HG03378 (cell line): ENCODE results near the gene KCNK15.

Experiments used
- ATAC-seq: cut with Tn5 transposase; IDR thresholded peaks from one replicate; pipeline ENCODE4 v1.9.1; 2021; ENCODE audit warnings: mild to moderate bottlenecking, moderate library complexity; ENCODE audit not compliant: unreplicated experiment

The KCNK15 gene

GRCh38 chr20:44714701-44715498 lies 30.8 kb upstream of the KCNK15 start, which contains the start of gene CCN5:
Gene CCN5 (plus strand): TSS chr20:44715369. CDS start chr20:44715391, 22 bp downstream.
- ATAC-seq = no peak

- ATAC-seq = no peak
Measured at GRCh38 chr20:44715499-44716308, 30.0 kb upstream of the KCNK15 start.

GRCh38 chr20:44716309-44717106 lies 29.2 kb upstream of the KCNK15 start:
- ATAC-seq = no peak

GRCh38 chr20:44717986-44718385 lies 27.7 kb upstream of the KCNK15 start:
- ATAC-seq = no peak

GRCh38 chr20:44719841-44720240 lies 25.8 kb upstream of the KCNK15 start:
- ATAC-seq = no peak

DNA sequence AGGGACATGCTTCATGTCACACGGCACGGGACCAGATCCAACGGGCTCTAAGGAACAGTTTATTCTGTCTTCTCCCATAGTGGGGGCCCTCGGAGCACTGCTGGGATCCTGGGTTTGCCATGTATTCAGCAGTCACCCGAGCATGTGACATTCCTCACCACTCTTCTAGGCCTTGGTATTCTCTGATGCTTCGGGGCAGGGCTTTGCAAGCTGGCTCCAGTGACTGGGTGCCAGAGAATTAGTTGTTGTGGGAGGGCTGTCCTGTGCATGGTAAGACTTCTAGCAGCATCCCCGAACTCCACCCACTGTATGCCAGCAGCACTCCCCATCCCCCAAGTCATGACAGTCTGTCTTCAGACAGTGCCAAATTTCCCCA lies 25.1 kb upstream of the KCNK15 start:
- no peak for ATAC-seq

DNA sequence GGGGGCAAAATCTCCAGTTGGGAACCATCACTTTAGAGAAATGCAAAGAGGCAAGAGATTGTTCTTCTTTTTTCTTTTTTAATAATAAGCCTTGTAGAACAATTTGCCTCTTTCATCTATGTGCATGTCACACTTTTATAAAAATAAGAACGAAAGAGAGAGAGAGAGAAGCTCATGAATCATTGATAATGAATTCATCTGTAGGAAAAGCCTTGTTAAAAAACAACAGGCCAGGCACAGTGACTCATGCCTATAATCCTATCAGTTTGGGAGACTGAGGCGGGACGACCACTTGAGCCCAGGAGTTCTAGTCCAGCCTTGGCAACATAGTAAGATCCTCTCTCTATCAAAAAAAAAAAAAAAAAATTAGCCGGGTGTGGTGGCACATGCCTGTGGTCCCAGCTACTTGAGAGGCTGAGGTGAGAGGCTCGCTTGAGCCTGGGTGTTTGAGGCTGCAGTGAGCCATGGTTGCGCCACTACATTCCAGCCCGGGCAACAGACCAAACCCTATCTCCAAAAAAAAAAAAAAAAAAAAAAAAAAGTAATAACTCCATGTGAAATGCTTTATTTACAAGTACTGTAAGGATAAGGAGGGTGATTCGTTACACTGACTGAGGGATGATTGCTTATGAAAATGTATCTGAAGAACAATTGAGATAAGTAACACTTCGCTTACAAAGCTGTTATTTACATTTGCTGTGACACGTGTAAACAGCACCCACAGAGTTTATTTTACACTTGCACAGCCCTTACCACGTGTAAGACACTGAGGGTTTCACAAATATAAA lies 24.5 kb upstream of the KCNK15 start:
- no peak for ATAC-seq

DNA sequence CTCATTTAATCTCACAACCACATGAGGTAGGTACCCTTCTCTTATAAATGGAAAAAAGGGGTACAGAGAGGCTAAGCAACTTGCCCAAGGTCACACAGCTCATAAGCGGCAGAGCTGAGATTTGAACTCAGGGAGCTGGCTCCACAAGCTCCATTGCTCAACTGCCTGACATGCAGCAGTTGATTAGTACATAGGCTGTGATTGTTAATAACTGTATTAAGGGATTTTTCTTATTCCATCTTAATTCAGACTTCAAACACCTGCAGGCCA lies 23.9 kb upstream of the KCNK15 start:
- ATAC-seq = no peak

- ATAC-seq = no peak
Measured at GRCh38 chr20:44722990-44723389, 22.7 kb upstream of the KCNK15 start.

GRCh38 chr20:44723391-44723790 lies 22.3 kb upstream of the KCNK15 start:
- ATAC-seq = no peak

GRCh38 chr20:44723798-44724362 lies 21.8 kb upstream of the KCNK15 start:
- ATAC-seq = no peak

DNA sequence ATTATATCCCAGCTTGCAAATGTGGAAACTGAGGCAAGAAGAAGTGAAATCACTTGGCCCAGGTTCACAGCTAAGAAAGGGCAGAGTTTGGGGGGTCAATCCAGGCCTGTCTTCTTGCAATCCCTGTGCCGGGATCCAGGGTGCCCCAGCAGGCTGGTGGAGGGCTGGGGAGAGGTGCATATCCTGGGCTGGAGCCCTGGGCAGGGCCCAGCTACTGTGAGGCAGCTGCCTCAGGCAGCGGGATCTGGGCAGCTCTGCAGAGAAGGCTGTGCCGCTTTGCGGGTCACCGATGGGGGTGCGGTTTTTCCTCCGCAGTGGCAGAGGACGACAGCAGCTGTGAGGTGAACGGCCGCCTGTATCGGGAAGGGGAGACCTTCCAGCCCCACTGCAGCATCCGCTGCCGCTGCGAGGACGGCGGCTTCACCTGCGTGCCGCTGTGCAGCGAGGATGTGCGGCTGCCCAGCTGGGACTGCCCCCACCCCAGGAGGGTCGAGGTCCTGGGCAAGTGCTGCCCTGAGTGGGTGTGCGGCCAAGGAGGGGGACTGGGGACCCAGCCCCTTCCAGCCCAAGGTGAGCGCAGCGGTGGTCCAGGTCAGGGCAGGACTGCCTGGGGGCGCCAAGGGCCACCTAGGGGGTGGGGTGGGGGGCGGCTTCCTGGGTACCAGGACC lies 21.1 kb upstream of the KCNK15 start:
- ATAC-seq = no peak

DNA sequence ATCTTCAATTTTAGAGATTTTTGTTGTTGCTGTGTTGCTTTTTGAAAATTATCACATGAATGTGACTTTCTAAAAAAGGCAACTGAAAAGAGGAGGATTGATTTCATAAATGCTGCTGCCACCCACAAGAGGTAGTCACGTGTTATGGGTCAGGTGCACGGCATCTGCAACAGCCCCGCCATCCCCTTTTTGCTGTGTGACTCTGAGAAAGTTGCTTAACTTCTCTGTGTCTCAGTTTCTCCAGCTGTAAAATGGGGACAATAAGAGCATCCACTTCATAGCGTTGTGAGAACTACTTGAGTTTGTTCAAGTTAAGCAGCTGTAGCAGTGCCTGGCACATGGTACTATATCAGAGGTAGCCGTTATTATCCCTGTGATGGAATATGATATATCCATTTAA lies 19.8 kb upstream of the KCNK15 start:
- ATAC-seq = no peak

DNA sequence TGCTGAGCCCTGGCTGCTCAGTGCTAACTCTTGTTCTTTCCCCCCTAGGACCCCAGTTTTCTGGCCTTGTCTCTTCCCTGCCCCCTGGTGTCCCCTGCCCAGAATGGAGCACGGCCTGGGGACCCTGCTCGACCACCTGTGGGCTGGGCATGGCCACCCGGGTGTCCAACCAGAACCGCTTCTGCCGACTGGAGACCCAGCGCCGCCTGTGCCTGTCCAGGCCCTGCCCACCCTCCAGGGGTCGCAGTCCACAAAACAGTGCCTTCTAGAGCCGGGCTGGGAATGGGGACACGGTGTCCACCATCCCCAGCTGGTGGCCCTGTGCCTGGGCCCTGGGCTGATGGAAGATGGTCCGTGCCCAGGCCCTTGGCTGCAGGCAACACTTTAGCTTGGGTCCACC lies 18.6 kb upstream of the KCNK15 start:
- ATAC-seq = no peak

- no peak for ATAC-seq
Measured at GRCh38 chr20:44727651-44728050, 18.0 kb upstream of the KCNK15 start.

- ATAC-seq = no peak
Measured at GRCh38 chr20:44728801-44729443, 16.7 kb upstream of the KCNK15 start.

DNA sequence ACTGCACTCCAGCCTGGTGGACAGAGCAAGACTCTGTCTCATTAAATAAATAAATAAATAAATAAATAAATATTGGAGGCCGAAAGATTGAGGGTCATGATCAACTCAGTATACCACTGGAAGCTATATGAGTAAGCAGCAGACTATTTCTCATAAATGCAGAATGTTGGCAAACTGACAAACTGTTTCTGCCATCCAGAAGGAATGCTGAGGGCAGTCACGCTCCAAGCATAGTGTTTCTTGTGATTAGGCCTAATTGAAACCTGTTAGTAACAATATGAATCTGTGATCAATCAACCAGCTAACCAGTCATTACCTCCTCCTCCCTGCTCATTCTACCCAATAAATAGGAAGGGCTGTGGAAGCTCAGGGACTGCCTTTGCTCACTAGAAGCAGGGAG lies 15.2 kb upstream of the KCNK15 start:
- ATAC-seq = no peak

GRCh38 chr20:44731657-44732056 lies 14.0 kb upstream of the KCNK15 start:
- ATAC-seq = no peak

GRCh38 chr20:44732327-44732726 lies 13.3 kb upstream of the KCNK15 start:
- ATAC-seq = no peak
